Parathyroid adenoma (tissue), 2 donors: ENCODE results near the gene TIGIT.

Source experiments
- H2AFZ ChIP-seq: fragments of 300-600 bp; sonication (generic); one replicate; pipeline ENCODE4 v1.7.0; 2017; ENCODE audit warnings: antibody characterized with exemption, mild to moderate bottlenecking
- H3K27ac ChIP-seq: fragments of 300-600 bp; sonication (generic); one replicate; pipeline ENCODE4 v1.7.0; 2017
- H3K27me3 ChIP-seq: fragments of 300-600 bp; sonication (generic); one replicate; pipeline ENCODE4 v1.7.0; 2017; ENCODE audit warnings: low read length; ENCODE audit not compliant: control insufficient read depth, insufficient read depth
- H3K36me3 ChIP-seq: fragments of 300-600 bp; sonication (generic); one replicate; pipeline ENCODE4 v1.7.0; 2017; ENCODE audit warnings: low read length; ENCODE audit not compliant: control insufficient read depth, insufficient read depth
- H3K4me1 ChIP-seq: fragments of 300-600 bp; sonication (generic); one replicate; pipeline ENCODE4 v1.7.0; 2017; ENCODE audit warnings: control low read depth
- H3K4me2 ChIP-seq: fragments of 300-600 bp; sonication (generic); one replicate; pipeline ENCODE4 v1.7.0; 2017; ENCODE audit warnings: low read length
- H3K4me3 ChIP-seq: fragments of 300-600 bp; sonication (generic); one replicate; pipeline ENCODE4 v1.7.0; 2017; ENCODE audit warnings: low read depth, low read length
- H3K79me2 ChIP-seq: fragments of 300-600 bp; sonication (generic); one replicate; pipeline ENCODE4 v1.7.0; 2017; ENCODE audit warnings: control low read depth
- H3K9ac ChIP-seq: fragments of 300-600 bp; sonication (generic); one replicate; pipeline ENCODE4 v1.7.0; 2017; ENCODE audit warnings: mild to moderate bottlenecking
- H3K9me3 ChIP-seq: fragments of 300-600 bp; sonication (generic); one replicate; pipeline ENCODE4 v1.7.0; 2017; ENCODE audit warnings: low read length; ENCODE audit not compliant: control insufficient read depth
- CTCF ChIP-seq: fragments of 300-600 bp; sonication (generic); IDR thresholded peaks from one replicate; pipeline ENCODE4 v1.7.0; 2017; ENCODE audit warnings: antibody characterized with exemption, mild to moderate bottlenecking
- donor health status: primary hyperparathyroidism.

Gene TIGIT

GRCh38 chr3:114308377-114308776 lies 14.5 kb downstream of the TIGIT start:
- Histone ChIP-seq H3K9ac (no peak overlapping the region), H3K36me3 (no peaks in the 10 kb centered on the region), H3K27ac (no peak overlapping the region), H3K4me1 (no peaks in the 10 kb centered on the region), H3K79me2 (no peaks in the 10 kb centered on the region), H3K4me2 (no peak overlapping the region), H3K9me3 (no peaks in the 10 kb centered on the region), H2AFZ (no peak overlapping the region), H3K27me3 (no peaks in the 10 kb centered on the region), H3K4me3 (no peak overlapping the region)
- no peak for TF ChIP-seq CTCF

GRCh38 chr3:114308830-114309229 lies 15.0 kb downstream of the TIGIT start:
- H3K4me2 ChIP-seq: no peak overlapping the region
- H3K79me2 ChIP-seq: no peaks in the 10 kb centered on the region
- TF ChIP-seq CTCF: no peak
- no peak overlapping the region for H3K9ac ChIP-seq
- no peak overlapping the region for H3K4me3 ChIP-seq
- H3K9me3 ChIP-seq: no peaks in the 10 kb centered on the region
- no peaks in the 10 kb centered on the region for H3K36me3 ChIP-seq
- no peaks in the 10 kb centered on the region for H3K4me1 ChIP-seq
- H3K27me3 ChIP-seq: no peaks in the 10 kb centered on the region
- no peak overlapping the region for H3K27ac ChIP-seq
- H2AFZ ChIP-seq: no peak overlapping the region

- H2AFZ ChIP-seq: no peak overlapping the region
- no peaks in the 10 kb centered on the region for H3K79me2 ChIP-seq
- no peak for TF ChIP-seq CTCF
- no peak overlapping the region for H3K9ac ChIP-seq
- H3K4me2 ChIP-seq: no peak overlapping the region
- H3K4me3 ChIP-seq: no peak overlapping the region
- no peaks in the 10 kb centered on the region for H3K9me3 ChIP-seq
- no peak overlapping the region for H3K27ac ChIP-seq
- H3K36me3 ChIP-seq: no peaks in the 10 kb centered on the region
- H3K4me1 ChIP-seq: no peaks in the 10 kb centered on the region
- H3K27me3 ChIP-seq: no peaks in the 10 kb centered on the region
Observed at GRCh38 chr3:114310695-114311094, 16.9 kb downstream of the TIGIT start.

- Histone ChIP-seq H3K9ac (no peak overlapping the region), H3K79me2 (no peaks in the 10 kb centered on the region), H3K27ac (no peak overlapping the region), H3K4me3 (no peak overlapping the region), H3K9me3 (no peaks in the 10 kb centered on the region), H3K4me2 (no peak overlapping the region), H3K36me3 (no peaks in the 10 kb centered on the region), H2AFZ (no peak overlapping the region), H3K4me1 (no peaks in the 10 kb centered on the region), H3K27me3 (no peaks in the 10 kb centered on the region)
- TF ChIP-seq CTCF: no peak
Observed at GRCh38 chr3:114313426-114313825, 19.6 kb downstream of the TIGIT start.

- Histone ChIP-seq H3K9me3 (no peaks in the 10 kb centered on the region), H2AFZ (no peak overlapping the region), H3K27me3 (no peaks in the 10 kb centered on the region), H3K36me3 (no peaks in the 10 kb centered on the region), H3K4me2 (no peak overlapping the region), H3K79me2 (no peaks in the 10 kb centered on the region), H3K27ac (no peak overlapping the region), H3K9ac (no peak overlapping the region), H3K4me3 (no peak overlapping the region), H3K4me1 (no peaks in the 10 kb centered on the region)
- no peak for TF ChIP-seq CTCF
Observed at GRCh38 chr3:114314282-114314681, 20.5 kb downstream of the TIGIT start.
